Bladder microvascular endothelial cell (primary cell): Measurements from ENCODE around the gene EIPR1. TPM values are rescaled to one million over a fixed set of nuclear protein-coding genes. Genes with fewer than 3 reads are reported as not detected.

ENCODE experiments used
- total RNA-seq: library from RNA; depleted of rRNA; stranded (reverse); fragments of >200 nt; gene quantifications from 2 replicates; pipeline ENCODE4 v1.2.3, GENCODE V29; 2014

Gene EIPR1
- 30.6 and 44.7 TPM in 2 replicates for total RNA-seq

GRCh38 chr2:3377612-3378432 is at the start of gene EIPR1:
EIPR1 (minus strand) TSS chr2:3377818; CDS start chr2:3377689, 129 bp downstream.

GRCh38 chr2:3379647-3380534 is 2.3 kb upstream of the EIPR1 start, which contains the start of gene TRAPPC12:
TRAPPC12 (plus strand) TSS chr2:3379694; CDS start chr2:3387624, 7,930 bp downstream.

Other genes with a start within 250 kb of the EIPR1 start
- 30.4 and 54.6 TPM in 2 replicates for gene TRAPPC12, start 1.9 kb upstream of the EIPR1 start, total RNA-seq
- gene ADI1, start 141.7 kb upstream of the EIPR1 start, total RNA-seq, result 34.2 and 50.2 TPM in 2 replicates
- gene RNASEH1, start 180.5 kb upstream of the EIPR1 start, total RNA-seq, result 25.3 and 28.0 TPM in 2 replicates
- gene RPS7, start 197.4 kb upstream of the EIPR1 start, total RNA-seq, result 693 and 1,102 TPM in 2 replicates
- gene COLEC11, start 217.3 kb upstream of the EIPR1 start, total RNA-seq, result 0.16 and 0.57 TPM in 2 replicates